Colonic mucosa (tissue), 4 donors: ENCODE data around the gene SIX6. TPM values are rescaled to one million over a fixed set of nuclear protein-coding genes. Genes with fewer than 3 reads are reported as not detected.

Experiments
- DNase-seq: peaks from one replicate; pipeline ENCODE4 v3.0.0-alpha.2; 2020
- H3K27ac ChIP-seq: fragments of 200-600 bp; one replicate; pipeline ENCODE4 v1.8.0; 2021
- H3K27me3 ChIP-seq: fragments of 200-600 bp; one replicate; pipeline ENCODE4 v1.8.0; 2021
- H3K36me3 ChIP-seq: fragments of 200-600 bp; one replicate; pipeline ENCODE4 v1.8.0; 2021
- H3K4me1 ChIP-seq: fragments of 200-600 bp; one replicate; pipeline ENCODE4 v1.8.0; 2021; ENCODE audit warnings: mild to moderate bottlenecking
- H3K4me3 ChIP-seq: fragments of 200-600 bp; one replicate; pipeline ENCODE4 v1.8.0; 2021
- H3K9ac ChIP-seq, 2 donors: one replicate each; pipeline ENCODE4 v1.7.0; 2013; ENCODE audit warnings: control low read depth in 2 of 2, low read depth in 2 of 2, low read length in 2 of 2
- H3K9me3 ChIP-seq: fragments of 200-600 bp; one replicate; pipeline ENCODE4 v1.8.0; 2021
- CTCF ChIP-seq: fragments of 200-600 bp; IDR thresholded peaks from one replicate; pipeline ENCODE4 v1.8.0; 2022; ENCODE audit warnings: antibody characterized with exemption, mild to moderate bottlenecking
- intact Hi-C: fragments of 100-400 bp; cut with DNase I; formaldehyde crosslinking; loops from one replicate; pipeline ENCODE4 v1.14.1; 2022
- total RNA-seq, 2 donors: library from RNA; stranded (reverse); fragmentation: NEBNext Ultra II Directional in 1 of 2; extraction: Animal tissue kit (Norgen Biotek cat#: 25700) in 1 of 2; gene quantifications; one replicate each; pipeline ENCODE4 v1.2.1, GENCODE V29; 2021
- donor health status: healthy.
- donor health status: DM: no; HTN: no; CAD: no.
- donor health status: DM: no; HTN: no; CAD: no.

The SIX6 gene
- total RNA-seq, 2 donors from 2014 or later = not detected

GRCh38 chr14:60487211-60487610, 21.7 kb upstream of the SIX6 start:
- H3K9ac ChIP-seq = no peak overlapping the region
- no peaks in the 10 kb centered on the region for H3K4me1 ChIP-seq
- DNase-seq = no peak
- no peak for TF ChIP-seq CTCF
- no peak overlapping the region for H3K27ac ChIP-seq
- peaks cover 22% of the 10 kb centered on the region for H3K27me3 ChIP-seq
- intact Hi-C loops = no loop called here
- H3K36me3 ChIP-seq = no peaks in the 10 kb centered on the region
- H3K9me3 ChIP-seq = no peaks in the 10 kb centered on the region
- H3K4me3 ChIP-seq = no peak overlapping the region

GRCh38 chr14:60488175-60488574, 20.8 kb upstream of the SIX6 start:
- peaks cover 22% of the 10 kb centered on the region for H3K27me3 ChIP-seq
- no peaks in the 10 kb centered on the region for H3K4me1 ChIP-seq
- DNase-seq = no peak
- intact Hi-C loops = no loop called here
- H3K36me3 ChIP-seq = no peaks in the 10 kb centered on the region
- H3K27ac ChIP-seq = no peak overlapping the region
- H3K4me3 ChIP-seq = no peak overlapping the region
- no peak for TF ChIP-seq CTCF
- H3K9ac ChIP-seq = no peak overlapping the region
- no peaks in the 10 kb centered on the region for H3K9me3 ChIP-seq

GRCh38 chr14:60490270-60490669, 18.7 kb upstream of the SIX6 start:
- Histone ChIP-seq H3K27me3 (peaks cover 19% of the 10 kb centered on the region), H3K36me3 (no peaks in the 10 kb centered on the region), H3K4me3 (no peak overlapping the region), H3K4me1 (no peaks in the 10 kb centered on the region), H3K27ac (no peak overlapping the region), H3K9ac (no peak overlapping the region), H3K9me3 (no peaks in the 10 kb centered on the region)
- DNase-seq = no peak
- intact Hi-C loops = no loop called here
- no peak for TF ChIP-seq CTCF

GRCh38 chr14:60495946-60496345, 13.0 kb upstream of the SIX6 start:
- no peak overlapping the region for H3K27ac ChIP-seq
- no peak for TF ChIP-seq CTCF
- no peak for DNase-seq
- no peaks in the 10 kb centered on the region for H3K9me3 ChIP-seq
- no peak overlapping the region for H3K4me3 ChIP-seq
- no peaks in the 10 kb centered on the region for H3K27me3 ChIP-seq
- no peaks in the 10 kb centered on the region for H3K4me1 ChIP-seq
- no peak overlapping the region for H3K9ac ChIP-seq
- intact Hi-C loops = no loop called here
- H3K36me3 ChIP-seq = no peaks in the 10 kb centered on the region

GRCh38 chr14:60502541-60502940, 6.4 kb upstream of the SIX6 start:
- Histone ChIP-seq H3K9ac (no peak overlapping the region), H3K36me3 (no peaks in the 10 kb centered on the region), H3K9me3 (no peaks in the 10 kb centered on the region), H3K27me3 (peaks cover 30% of the 10 kb centered on the region), H3K4me3 (no peak overlapping the region), H3K4me1 (no peaks in the 10 kb centered on the region), H3K27ac (no peak overlapping the region)
- no peak for DNase-seq
- no peak for TF ChIP-seq CTCF
- intact Hi-C loops = no loop called here

GRCh38 chr14:60505448-60505847, 3.5 kb upstream of the SIX6 start:
- H3K4me3 ChIP-seq = no peak overlapping the region
- intact Hi-C loops = no loop called here
- TF ChIP-seq CTCF = no peak
- H3K4me1 ChIP-seq = no peaks in the 10 kb centered on the region
- H3K9ac ChIP-seq = no peak overlapping the region
- H3K9me3 ChIP-seq = no peaks in the 10 kb centered on the region
- H3K27me3 ChIP-seq = peaks cover 59% of the 10 kb centered on the region
- H3K27ac ChIP-seq = no peak overlapping the region
- no peak for DNase-seq
- H3K36me3 ChIP-seq = no peaks in the 10 kb centered on the region
